ENCODE measurements around the gene SPATA33.

DNA sequence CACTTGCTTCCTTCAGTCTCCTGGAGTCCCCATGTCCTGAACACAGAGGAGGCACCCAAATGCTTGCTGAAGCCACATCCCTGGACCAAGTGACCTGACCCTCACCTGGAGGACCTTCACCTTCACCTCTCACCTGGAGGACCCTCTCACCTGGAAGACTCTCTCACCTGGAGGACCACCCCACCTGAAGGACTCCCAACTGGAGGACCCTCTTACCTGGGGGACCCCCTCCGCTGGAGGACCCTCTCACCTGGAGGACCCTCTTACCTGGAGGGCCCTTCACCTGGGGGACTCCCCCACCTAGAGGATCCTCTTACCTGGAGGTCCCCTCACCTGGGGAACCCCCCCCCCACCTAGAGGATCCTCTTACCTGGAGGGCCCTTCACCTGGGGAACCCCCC lies 28.3 kb downstream of the SPATA33 start:
- TF ChIP-seq, protein P1, sequence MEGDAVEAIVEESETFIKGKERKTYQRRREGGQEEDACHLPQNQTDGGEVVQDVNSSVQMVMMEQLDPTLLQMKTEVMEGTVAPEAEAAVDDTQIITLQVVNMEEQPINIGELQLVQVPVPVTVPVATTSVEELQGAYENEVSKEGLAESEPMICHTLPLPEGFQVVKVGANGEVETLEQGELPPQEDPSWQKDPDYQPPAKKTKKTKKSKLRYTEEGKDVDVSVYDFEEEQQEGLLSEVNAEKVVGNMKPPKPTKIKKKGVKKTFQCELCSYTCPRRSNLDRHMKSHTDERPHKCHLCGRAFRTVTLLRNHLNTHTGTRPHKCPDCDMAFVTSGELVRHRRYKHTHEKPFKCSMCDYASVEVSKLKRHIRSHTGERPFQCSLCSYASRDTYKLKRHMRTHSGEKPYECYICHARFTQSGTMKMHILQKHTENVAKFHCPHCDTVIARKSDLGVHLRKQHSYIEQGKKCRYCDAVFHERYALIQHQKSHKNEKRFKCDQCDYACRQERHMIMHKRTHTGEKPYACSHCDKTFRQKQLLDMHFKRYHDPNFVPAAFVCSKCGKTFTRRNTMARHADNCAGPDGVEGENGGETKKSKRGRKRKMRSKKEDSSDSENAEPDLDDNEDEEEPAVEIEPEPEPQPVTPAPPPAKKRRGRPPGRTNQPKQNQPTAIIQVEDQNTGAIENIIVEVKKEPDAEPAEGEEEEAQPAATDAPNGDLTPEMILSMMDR (IDR thresholded peaks at IDR 0.05; ENCODE audit: insufficient read depth, low read depth, low read length) = no peak
- TF ChIP-seq EZH2 (IDR thresholded peaks at IDR 0.05; ENCODE audit: insufficient read depth, low read length) = no peak

All from astrocyte (in vitro differentiated cells and primary cell).